Keratinocyte (primary cell): Measurements from ENCODE around the gene SLC25A44. TPM values are rescaled to one million over a fixed set of nuclear protein-coding genes. Genes with fewer than 3 reads are reported as not detected.

ENCODE experiments used
- DNase-seq: peaks from one replicate; pipeline ENCODE4 v3.0.0-alpha.2; 2011; ENCODE audit warnings: low read depth, missing footprints, low spot score
- FAIRE-seq: peaks from 2 replicates; lab custom pipeline; 2011; peaks lifted over from hg19 to GRCh38; lab: Jason Lieb, UNC
- H2AFZ ChIP-seq: 2 replicates; pipeline ENCODE4 v1.6.0; 2012; ENCODE audit warnings: low read length, control low read depth, inconsistent platforms; ENCODE audit not compliant: control insufficient read depth
- H3K27ac ChIP-seq: 2 replicates; pipeline ENCODE4 v1.5.1; 2011; ENCODE audit warnings: low read length; ENCODE audit not compliant: control insufficient read depth, insufficient read depth
- H3K27me3 ChIP-seq: 3 replicates; pipeline ENCODE4 v1.6.0; 2011; ENCODE audit warnings: low read length; ENCODE audit not compliant: control insufficient read depth, insufficient read depth; ENCODE audit errors: extremely low read depth
- H3K36me3 ChIP-seq, 2 experiments: 2 replicates in 1 of 2; 3 replicates in 1 of 2; pipeline ENCODE4 v1.5.1; 2011; ENCODE audit warnings: low read length in 2 of 2, mild to moderate bottlenecking in 1 of 2; ENCODE audit not compliant: control insufficient read depth in 2 of 2, insufficient read depth in 2 of 2; ENCODE audit errors: extremely low read depth in 1 of 2
- H3K4me1 ChIP-seq: 3 replicates; pipeline ENCODE4 v1.5.1; 2011; ENCODE audit warnings: low read length; ENCODE audit not compliant: control insufficient read depth, insufficient read depth; ENCODE audit errors: extremely low read depth
- H3K4me2 ChIP-seq: 3 replicates; pipeline ENCODE4 v1.6.0; 2011; ENCODE audit warnings: low read depth, low read length; ENCODE audit not compliant: control insufficient read depth, insufficient read depth; ENCODE audit errors: extremely low read depth
- H3K4me3 ChIP-seq, 3 experiments: fragments of 200-600 bp in 1 of 3; sonication (generic) in 1 of 3; 2 replicates in 2 of 3; 3 replicates in 1 of 3; pipeline ENCODE4 v1.5.1; 2011 to 2016; ENCODE audit warnings: low read length in 3 of 3, mild to moderate bottlenecking in 3 of 3, control low read depth in 2 of 3, inconsistent platforms in 1 of 3, low read depth in 1 of 3, mixed read lengths in 1 of 3, mixed run types in 1 of 3, moderate library complexity in 1 of 3; ENCODE audit not compliant: control insufficient read depth in 2 of 3, insufficient read depth in 2 of 3; ENCODE audit errors: extremely low read depth in 1 of 3
- H3K79me2 ChIP-seq: 2 replicates; pipeline ENCODE4 v1.6.0; 2012; ENCODE audit warnings: low read length; ENCODE audit not compliant: control insufficient read depth, insufficient read depth
- H3K9ac ChIP-seq: 3 replicates; pipeline ENCODE4 v1.6.0; 2011; ENCODE audit warnings: low read length; ENCODE audit not compliant: control insufficient read depth, insufficient read depth; ENCODE audit errors: extremely low read depth
- H3K9me1 ChIP-seq: 3 replicates; pipeline ENCODE4 v1.6.0; 2011; ENCODE audit warnings: low read length; ENCODE audit not compliant: control insufficient read depth, insufficient read depth; ENCODE audit errors: extremely low read depth
- H3K9me3 ChIP-seq: 2 replicates; pipeline ENCODE4 v1.5.1; 2012; ENCODE audit warnings: low read depth, low read length; ENCODE audit not compliant: control insufficient read depth
- H4K20me1 ChIP-seq: 3 replicates; pipeline ENCODE4 v1.6.0; 2011; ENCODE audit warnings: low read length; ENCODE audit not compliant: control insufficient read depth, insufficient read depth; ENCODE audit errors: extremely low read depth
- EZH2 ChIP-seq: IDR thresholded peaks from one replicate; pipeline ENCODE4 v1.6.1; 2012; ENCODE audit warnings: inconsistent platforms, mild to moderate bottlenecking, low read length, moderate library complexity
- dilution Hi-C: fragments of 300-500 bp; cut with MboI; formaldehyde crosslinking; loops from one replicate; pipeline ENCODE4 v1.7.0; 2020; ENCODE audit warnings: low sequenced_read_pairs; ENCODE audit not compliant: extremely low pct_ligation_motif_present
- polyA plus RNA-seq, 5 experiments: library from polyadenylated mRNA; depleted of rRNA in 3 of 5; stranded (reverse) in 3 of 5; stranded (forward) in 1 of 5; unstranded in 1 of 5; fragments of >200 nt; gene quantifications; 1 replicate in 1 of 5; 2 replicates in 3 of 5; 3 replicates in 1 of 5; pipeline versions ENCODE4 v1.2.1 to v1.2.3, GENCODE V29; 2011 to 2012; ENCODE audit warnings: missing spikeins in 2 of 5, low read depth in 1 of 5, low replicate concordance in 1 of 5
- TF ChIP-seq, protein P1 (sequence below), 3 experiments: IDR thresholded peaks in 1 of 3; conservative IDR thresholded peaks in 1 of 3; optimal IDR thresholded peaks in 1 of 3; 2 replicates in 2 of 3; 3 replicates in 1 of 3; pipeline versions ENCODE3 to v1.5.1; 2011; ENCODE audit warnings: low read length in 3 of 3, mild to moderate bottlenecking in 3 of 3, moderate library complexity in 2 of 3, control low read depth in 1 of 3, inconsistent platforms in 1 of 3; ENCODE audit not compliant: insufficient read depth in 2 of 3; ENCODE audit errors: extremely low read depth in 1 of 3

The SLC25A44 gene
- polyA plus RNA-seq, 1 donor (not counting 4 experiments of a cell fraction or from before 2014, with no cell fraction given): 24.4 TPM

- H3K79me2 ChIP-seq: no peaks in the 10 kb centered on the region
- TF ChIP-seq, protein P1, sequence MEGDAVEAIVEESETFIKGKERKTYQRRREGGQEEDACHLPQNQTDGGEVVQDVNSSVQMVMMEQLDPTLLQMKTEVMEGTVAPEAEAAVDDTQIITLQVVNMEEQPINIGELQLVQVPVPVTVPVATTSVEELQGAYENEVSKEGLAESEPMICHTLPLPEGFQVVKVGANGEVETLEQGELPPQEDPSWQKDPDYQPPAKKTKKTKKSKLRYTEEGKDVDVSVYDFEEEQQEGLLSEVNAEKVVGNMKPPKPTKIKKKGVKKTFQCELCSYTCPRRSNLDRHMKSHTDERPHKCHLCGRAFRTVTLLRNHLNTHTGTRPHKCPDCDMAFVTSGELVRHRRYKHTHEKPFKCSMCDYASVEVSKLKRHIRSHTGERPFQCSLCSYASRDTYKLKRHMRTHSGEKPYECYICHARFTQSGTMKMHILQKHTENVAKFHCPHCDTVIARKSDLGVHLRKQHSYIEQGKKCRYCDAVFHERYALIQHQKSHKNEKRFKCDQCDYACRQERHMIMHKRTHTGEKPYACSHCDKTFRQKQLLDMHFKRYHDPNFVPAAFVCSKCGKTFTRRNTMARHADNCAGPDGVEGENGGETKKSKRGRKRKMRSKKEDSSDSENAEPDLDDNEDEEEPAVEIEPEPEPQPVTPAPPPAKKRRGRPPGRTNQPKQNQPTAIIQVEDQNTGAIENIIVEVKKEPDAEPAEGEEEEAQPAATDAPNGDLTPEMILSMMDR (optimal IDR thresholded peaks at IDR 0.05 in 1 of 3, IDR thresholded peaks at IDR 0.05 in 1 of 3, conservative IDR thresholded peaks at IDR 0.05 in 1 of 3; ENCODE audit: extremely low read depth in 1 of 3, insufficient read depth in 2 of 3, low read length in 3 of 3): no peak
- TF ChIP-seq EZH2: no peak
- dilution Hi-C loops: no loop called here
These were observed 50.2 kb downstream of the SLC25A44 start for GRCh38 chr1:156244126-156244525.

GRCh38 chr1:156244712-156245111 is 50.8 kb downstream of the SLC25A44 start:
- H3K4me3 ChIP-seq: no peak overlapping the region
- H3K79me2 ChIP-seq: no peaks in the 10 kb centered on the region
- FAIRE-seq: no peak
- H3K4me1 ChIP-seq: peaks cover 37% of the 10 kb centered on the region
- H4K20me1 ChIP-seq: no peaks in the 10 kb centered on the region
- H3K27me3 ChIP-seq: peaks cover 13% of the 10 kb centered on the region
- H3K9me3 ChIP-seq: no peaks in the 10 kb centered on the region
- no peak for TF ChIP-seq EZH2
- TF ChIP-seq, protein P1 (optimal IDR thresholded peaks at IDR 0.05 in 1 of 3, IDR thresholded peaks at IDR 0.05 in 1 of 3, conservative IDR thresholded peaks at IDR 0.05 in 1 of 3; ENCODE audit: extremely low read depth in 1 of 3, insufficient read depth in 2 of 3, low read length in 3 of 3): no peak
- H3K36me3 ChIP-seq: peaks cover 3 to 8% of the 10 kb centered on the region in 2 experiments
- H2AFZ ChIP-seq: no peak overlapping the region
- H3K27ac ChIP-seq: no peak overlapping the region
- no peak overlapping the region for H3K9ac ChIP-seq
- no peaks in the 10 kb centered on the region for H3K9me1 ChIP-seq
- H3K4me2 ChIP-seq: no peak overlapping the region
- dilution Hi-C loops: no loop called here
- DNase-seq: no peak

More at GRCh38 chr1:156244126-156244525, 50.2 kb downstream of the SLC25A44 start:
- no peak overlapping the region for H2AFZ ChIP-seq
- no peak overlapping the region for H3K4me2 ChIP-seq
- no peak for FAIRE-seq
- H3K9me1 ChIP-seq: no peaks in the 10 kb centered on the region
- peaks cover 2 to 3% of the 10 kb centered on the region in 2 experiments for H3K36me3 ChIP-seq
- DNase-seq: no peak
- no peak overlapping the region for H3K9ac ChIP-seq
- H3K4me1 ChIP-seq: peaks cover 37% of the 10 kb centered on the region
- no peak overlapping the region for H3K27ac ChIP-seq
- no peaks in the 10 kb centered on the region for H3K9me3 ChIP-seq
- no peaks in the 10 kb centered on the region for H4K20me1 ChIP-seq
- H3K4me3 ChIP-seq: no peak overlapping the region
- peaks cover 13% of the 10 kb centered on the region for H3K27me3 ChIP-seq
